H1 (cell line): ENCODE measurements around the gene DIP2C. TPM values are rescaled to one million over a fixed set of nuclear protein-coding genes. Genes with fewer than 3 reads are reported as not detected.
A peak's percentile ranks its signal among the peaks of the same experiment; 100 is the strongest.

Experiments used
- CTCF ChIA-PET: fragments of 300-600 bp; sonication (Branson Sonifier 250); formaldehyde crosslinking; loops from one replicate; lab custom pipeline; 2021; ENCODE audit not compliant: partially characterized antibody; lab: Charles Lee
- POLR2A ChIA-PET: fragments of 300-600 bp; sonication (Branson Sonifier 250); formaldehyde crosslinking; loops from one replicate; lab custom pipeline; 2021; ENCODE audit warnings: inconsistent platforms; ENCODE audit not compliant: partially characterized antibody; lab: Charles Lee
- DNase-seq, 2 experiments: peaks; one replicate each; pipeline versions ENCODE4 v3.0.0 to v3.0.0-alpha.2; 2010 to 2022; ENCODE audit warnings: low spot score in 2 of 2, low read depth in 1 of 2, mixed read lengths in 1 of 2
- FAIRE-seq: peaks from 2 replicates; lab custom pipeline; 2011; peaks lifted over from hg19 to GRCh38; lab: Jason Lieb, UNC
- H2AFZ ChIP-seq: 2 replicates; pipeline ENCODE4 v1.8.1; 2012; ENCODE audit warnings: low read length, inconsistent platforms
- H2AK5ac ChIP-seq: 2 replicates; pipeline ENCODE4 v1.6.1; 2013; ENCODE audit warnings: low read depth, low read length
- H2BK120ac ChIP-seq: replicated peaks from 2 replicates; pipeline ENCODE3; 2013; ENCODE audit warnings: low read depth, low read length, inconsistent platforms
- H2BK12ac ChIP-seq: 2 replicates; pipeline ENCODE4 v1.6.1; 2013; ENCODE audit warnings: low read depth, low read length
- H2BK15ac ChIP-seq: 2 replicates; pipeline ENCODE4 v1.6.1; 2013; ENCODE audit warnings: low read length
- H2BK20ac ChIP-seq: 2 replicates; pipeline ENCODE4 v1.6.1; 2013; ENCODE audit warnings: low read length
- H2BK5ac ChIP-seq: 2 replicates; pipeline ENCODE4 v1.6.1; 2013; ENCODE audit warnings: low read depth, low read length
- H3K14ac ChIP-seq: 2 replicates; pipeline ENCODE4 v1.6.1; 2013; ENCODE audit warnings: inconsistent platforms; ENCODE audit not compliant: insufficient read length
- H3K18ac ChIP-seq: 2 replicates; pipeline ENCODE4 v1.6.1; 2013; ENCODE audit warnings: low read length; ENCODE audit errors: extremely low read depth
- H3K23ac ChIP-seq: 2 replicates; pipeline ENCODE4 v1.6.1; 2013; ENCODE audit warnings: inconsistent platforms; ENCODE audit not compliant: insufficient read length
- H3K23me2 ChIP-seq: 2 replicates; pipeline ENCODE4 v1.6.1; 2013; ENCODE audit warnings: low read depth, low read length
- H3K27ac ChIP-seq: 2 replicates; pipeline ENCODE4 v1.6.1; 2011; ENCODE audit warnings: low read depth, low read length, inconsistent platforms
- H3K27me3 ChIP-seq, 4 experiments: replicated peaks in 1 of 4; 1 replicate in 1 of 4; 2 replicates in 3 of 4; pipeline versions ENCODE4 v1.6.1 to v1.8.1; 2011 to 2013; ENCODE audit warnings: low read length in 3 of 4, mild to moderate bottlenecking in 3 of 4, inconsistent platforms in 2 of 4, mixed read lengths in 2 of 4, moderate library complexity in 1 of 4; ENCODE audit not compliant: control insufficient read depth in 3 of 4, insufficient read depth in 3 of 4; ENCODE audit errors: extremely low read depth in 1 of 4
- H3K36me3 ChIP-seq, 4 experiments: 2 replicates each; pipeline versions ENCODE4 v1.6.1 to v1.8.1; 2011 to 2013; ENCODE audit warnings: mild to moderate bottlenecking in 4 of 4, low read length in 3 of 4, moderate library complexity in 2 of 4, control low read depth in 1 of 4, inconsistent platforms in 1 of 4; ENCODE audit not compliant: insufficient read depth in 4 of 4, control insufficient read depth in 2 of 4
- H3K4ac ChIP-seq: replicated peaks from 2 replicates; pipeline ENCODE3; 2013; ENCODE audit warnings: low read length, low read depth, mixed read lengths, inconsistent platforms; ENCODE audit not compliant: insufficient read length
- H3K4me1 ChIP-seq, 4 experiments: replicated peaks in 1 of 4; 1 replicate in 1 of 4; 2 replicates in 3 of 4; pipeline versions ENCODE4 v1.6.1 to v1.8.1; 2011 to 2013; ENCODE audit warnings: low read length in 3 of 4, inconsistent platforms in 2 of 4, mixed read lengths in 1 of 4; ENCODE audit not compliant: insufficient read depth in 4 of 4, control insufficient read depth in 3 of 4
- H3K4me2 ChIP-seq, 2 experiments: 2 replicates each; pipeline versions ENCODE4 v1.6.1 to v1.8.1; 2011 to 2013; ENCODE audit warnings: low read depth in 2 of 2, low read length in 2 of 2, control low read depth in 1 of 2, inconsistent platforms in 1 of 2, mild to moderate bottlenecking in 1 of 2; ENCODE audit not compliant: insufficient read depth in 1 of 2
- H3K4me3 ChIP-seq, 4 experiments: fragments of 200-600, 300-600 bp in 1 of 4; sonication (generic), shearing (Covaris generic), sonication (Bioruptor Twin) in 1 of 4; 2 replicates each; pipeline versions ENCODE4 v1.5.1 to v1.8.1; 2011 to 2016; ENCODE audit warnings: low read length in 4 of 4, low read depth in 3 of 4, control low read depth in 2 of 4, inconsistent platforms in 2 of 4, mild to moderate bottlenecking in 2 of 4, mixed read lengths in 1 of 4, moderate library complexity in 1 of 4; ENCODE audit not compliant: insufficient read depth in 2 of 4; ENCODE audit errors: extremely low read depth in 1 of 4
- H3K56ac ChIP-seq: replicated peaks from 2 replicates; pipeline ENCODE3; 2013; ENCODE audit warnings: low read depth, mild to moderate bottlenecking, mixed read lengths, low read length, inconsistent platforms; ENCODE audit not compliant: insufficient read length
- H3K79me1 ChIP-seq: 2 replicates; pipeline ENCODE4 v1.6.1; 2013; ENCODE audit warnings: low read depth, low read length, control low read depth
- H3K79me2 ChIP-seq, 2 experiments: 2 replicates each; pipeline versions ENCODE4 v1.6.1 to v1.8.1; 2012 to 2013; ENCODE audit warnings: low read length in 2 of 2, mild to moderate bottlenecking in 2 of 2, inconsistent platforms in 1 of 2; ENCODE audit not compliant: insufficient read depth in 2 of 2, control insufficient read depth in 1 of 2
- H3K9ac ChIP-seq, 4 experiments: replicated peaks in 1 of 4; 1 replicate in 1 of 4; 2 replicates in 3 of 4; pipeline versions ENCODE4 v1.6.1 to v1.8.1; 2011 to 2013; ENCODE audit warnings: low read depth in 3 of 4, low read length in 3 of 4, control low read depth in 2 of 4, mild to moderate bottlenecking in 2 of 4, moderate library complexity in 2 of 4, inconsistent platforms in 1 of 4; ENCODE audit errors: extremely low read depth in 1 of 4
- H3K9me3 ChIP-seq, 2 experiments: 2 replicates each; pipeline versions ENCODE4 v1.6.1 to v1.8.1; 2012 to 2013; ENCODE audit warnings: mild to moderate bottlenecking in 2 of 2, moderate library complexity in 2 of 2, control low read depth in 1 of 2, inconsistent platforms in 1 of 2, low read depth in 1 of 2, low read length in 1 of 2, mixed read lengths in 1 of 2; ENCODE audit not compliant: insufficient read depth in 2 of 2
- H4K20me1 ChIP-seq, 2 experiments: replicated peaks in 1 of 2; 2 replicates each; pipeline versions ENCODE3 to v1.8.1; 2011 to 2013; ENCODE audit warnings: inconsistent platforms in 2 of 2, low read length in 2 of 2, mild to moderate bottlenecking in 1 of 2; ENCODE audit not compliant: insufficient read depth in 2 of 2, control insufficient read depth in 1 of 2
- H4K5ac ChIP-seq: 2 replicates; pipeline ENCODE4 v1.6.1; 2013; ENCODE audit warnings: low read length, low read depth, mixed read lengths, inconsistent platforms; ENCODE audit not compliant: insufficient read length
- H4K8ac ChIP-seq: 2 replicates; pipeline ENCODE4 v1.8.0; 2013; ENCODE audit warnings: mild to moderate bottlenecking, moderate library complexity, low read length, inconsistent platforms; ENCODE audit not compliant: insufficient read depth; ENCODE audit errors: extremely low read depth
- H4K91ac ChIP-seq: replicated peaks from 2 replicates; pipeline ENCODE3; 2013; ENCODE audit warnings: low read length, mixed read lengths, inconsistent platforms; ENCODE audit not compliant: insufficient read length
- BCL11A ChIP-seq, 2 experiments: IDR thresholded peaks; one replicate each; pipeline ENCODE4 v1.6.1; 2011; ENCODE audit warnings: low read depth in 2 of 2, low read length in 2 of 2, mild to moderate bottlenecking in 2 of 2
- EP300 ChIP-seq, 2 experiments: IDR thresholded peaks; 1 replicate in 1 of 2; 2 replicates in 1 of 2; pipeline ENCODE4 v1.6.1; 2011 to 2012; ENCODE audit warnings: low read depth in 2 of 2, low read length in 2 of 2, mild to moderate bottlenecking in 2 of 2, borderline replicate concordance in 1 of 2, inconsistent platforms in 1 of 2, moderate library complexity in 1 of 2
- POU5F1 ChIP-seq: IDR thresholded peaks from 2 replicates; pipeline ENCODE4 v1.6.1; 2011; ENCODE audit warnings: low read depth, mild to moderate bottlenecking, low read length, moderate library complexity
- WGBS, 2 experiments: shearing (Covaris generic) in 1 of 2; methylation state at CpG; one replicate each; pipeline versions ENCODE4 v1.1.6 to v1.1.7; 2013 to 2015; ENCODE audit warnings: low lambda C conversion rate in 2 of 2, mixed read lengths in 2 of 2, inconsistent platforms in 1 of 2, low coverage in 1 of 2, missing lambda C conversion rate in 1 of 2; ENCODE audit not compliant: insufficient replicate concordance in 2 of 2, insufficient coverage in 1 of 2, insufficient read length in 1 of 2; ENCODE audit errors: extremely low coverage in 1 of 2, missing lambda C conversion rate in 1 of 2; 5-methylcytosine and 5-hydroxymethylcytosine counted together
- polyA plus RNA-seq, 7 experiments: library from polyadenylated mRNA; depleted of rRNA in 3 of 7; stranded (reverse) in 5 of 7; unstranded in 2 of 7; fragments of >200 nt in 5 of 7; fragments of 200-250 nt in 2 of 7; gene quantifications; 1 replicate in 5 of 7; 2 replicates in 1 of 7; 4 replicates in 1 of 7; pipeline versions ENCODE4 v1.2.1 to v1.2.3, GENCODE V29; 2011 to 2013; ENCODE audit warnings: missing spikeins in 2 of 7, mixed read lengths in 2 of 7
- total RNA-seq: library from RNA; stranded (reverse); fragmentation: NEBNext Ultra II Directional; extraction: Animal tissue kit (Norgen Biotek cat#: 25700); gene quantifications from 2 replicates; pipeline ENCODE4 v1.2.1, GENCODE V29; 2021
- TF ChIP-seq, protein P1 (sequence below): IDR thresholded peaks from 2 replicates; pipeline ENCODE4 v1.6.1; 2012; ENCODE audit warnings: inconsistent platforms

The DIP2C gene
- total and polyA plus RNA-seq, 2 of the 8 experiments (the other 6 are each of a cell fraction or from before 2014, with no cell fraction given): 3.8 to 9.3 TPM

DNA sequence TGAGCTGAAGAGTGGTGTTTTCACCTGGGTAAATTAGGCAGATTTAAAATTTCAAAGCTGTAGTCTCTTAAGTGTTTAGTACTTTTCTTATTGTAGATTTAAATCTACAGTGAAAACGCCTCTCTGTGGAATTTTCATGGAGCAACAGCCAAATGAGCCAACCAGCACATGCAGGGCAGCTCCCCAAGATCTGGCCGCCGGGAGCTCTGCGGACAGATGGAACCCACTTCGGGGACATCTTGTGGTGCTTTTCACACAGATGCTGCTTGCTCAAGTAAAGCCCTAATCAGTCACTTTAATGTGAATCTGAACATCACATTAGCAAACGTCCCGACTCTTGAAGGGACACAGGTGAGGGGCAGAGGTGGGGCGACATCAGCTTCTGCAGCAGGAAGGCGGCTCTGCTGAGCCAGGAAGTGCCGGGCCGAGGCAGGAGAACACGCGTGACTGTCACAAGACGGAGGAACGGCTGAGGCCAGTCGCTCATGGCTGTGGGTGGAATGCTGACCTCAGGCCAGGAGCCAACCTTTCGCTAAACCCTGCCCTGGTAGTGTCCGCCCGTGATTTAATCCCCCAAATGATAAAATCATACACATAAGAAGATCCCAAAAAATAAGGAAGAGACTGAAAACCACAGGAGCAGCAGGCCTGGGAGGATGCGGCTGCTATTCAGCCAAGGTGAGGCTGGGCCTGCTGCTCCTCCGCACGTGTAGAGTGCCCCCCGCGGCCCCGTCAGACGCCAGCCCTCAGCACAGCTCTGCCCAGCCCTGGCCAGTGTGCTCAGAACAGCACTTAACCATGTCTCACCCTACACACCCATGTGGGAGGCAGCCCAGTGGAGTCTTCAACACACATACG, 297.4 kb downstream of the DIP2C start:
- no peak overlapping the region for H3K27ac ChIP-seq
- no peaks in the 10 kb centered on the region for H3K79me2 ChIP-seq
- no peaks in the 10 kb centered on the region for H3K36me3 ChIP-seq
- H3K14ac ChIP-seq: no peak overlapping the region
- H3K4me1 ChIP-seq: peaks cover 0 to 9% (median 6%) of the 10 kb centered on the region in 4 experiments; a peak in 6 of 7 replicates
- ChIA-PET CTCF (interaction anchor here (1.0 to 1.9 kb wide), 2 partner anchors 20 to 23 kb away, joined by 4 to 9 read pairs; no protein-coding TSS in a partner anchor), POLR2A (interaction anchor here (0.8 kb wide), 1 partner anchor 35 kb away, joined by 4 read pairs; no protein-coding TSS in a partner anchor)
- no peak overlapping the region for H4K91ac ChIP-seq
- no peak overlapping the region for H2BK15ac ChIP-seq
- H2BK20ac ChIP-seq: no peak overlapping the region
- no peak overlapping the region for H2BK12ac ChIP-seq
- no peak overlapping the region for H3K56ac ChIP-seq
- no peak overlapping the region for H3K9ac ChIP-seq
- peaks cover 2 to 4% of the 10 kb centered on the region in 2 experiments for H4K20me1 ChIP-seq
- H2AK5ac ChIP-seq: 0 out of 2 replicates have a peak overlapping the region, but pooled peaks have one; percentile 24
- DNase-seq (no peak), FAIRE-seq (no peak)
- no peaks in the 10 kb centered on the region for H3K9me3 ChIP-seq
- H3K4ac ChIP-seq: no peak overlapping the region
- no peak overlapping the region for H3K18ac ChIP-seq
- H3K4me3 ChIP-seq: no peak overlapping the region
- H3K27me3 ChIP-seq: no peaks in the 10 kb centered on the region
- H2AFZ ChIP-seq: no peak overlapping the region
- H4K8ac ChIP-seq: peak overlapping the region; percentile 40; the same call in 1 of the 2 replicates
- WGBS, 2 experiments: 85% methylated on average over 27 of the region's 27 CpGs; no CpG with 5 or more reads in 1 of the 2 experiments
- no peak overlapping the region for H2BK120ac ChIP-seq
- no peaks in the 10 kb centered on the region for H3K79me1 ChIP-seq
- no peak overlapping the region for H4K5ac ChIP-seq
- H2BK5ac ChIP-seq: peak overlapping the region; percentile 75
- H3K4me2 ChIP-seq: no peak overlapping the region
- H3K23ac ChIP-seq: no peak overlapping the region
- no peak for TF ChIP-seq BCL11A (IDR thresholded peaks at IDR 0.05; ENCODE audit: low read depth in 2 of 2, low read length in 2 of 2)
- TF ChIP-seq POU5F1: no peak
- TF ChIP-seq EP300 (IDR thresholded peaks at IDR 0.05; ENCODE audit: borderline replicate concordance in 1 of 2, low read depth in 2 of 2, low read length in 2 of 2): no peak
- TF ChIP-seq, protein P1, sequence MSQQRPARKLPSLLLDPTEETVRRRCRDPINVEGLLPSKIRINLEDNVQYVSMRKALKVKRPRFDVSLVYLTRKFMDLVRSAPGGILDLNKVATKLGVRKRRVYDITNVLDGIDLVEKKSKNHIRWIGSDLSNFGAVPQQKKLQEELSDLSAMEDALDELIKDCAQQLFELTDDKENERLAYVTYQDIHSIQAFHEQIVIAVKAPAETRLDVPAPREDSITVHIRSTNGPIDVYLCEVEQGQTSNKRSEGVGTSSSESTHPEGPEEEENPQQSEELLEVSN: no peak
- H3K23me2 ChIP-seq: no peaks in the 10 kb centered on the region
